NCI-H510A (cell line): ENCODE results near the gene MEG3.

Source experiments
- DNase-seq: peaks from one replicate; lab custom pipeline; 2025; lab: John Stamatoyannopoulos, UW

The MEG3 gene

DNA sequence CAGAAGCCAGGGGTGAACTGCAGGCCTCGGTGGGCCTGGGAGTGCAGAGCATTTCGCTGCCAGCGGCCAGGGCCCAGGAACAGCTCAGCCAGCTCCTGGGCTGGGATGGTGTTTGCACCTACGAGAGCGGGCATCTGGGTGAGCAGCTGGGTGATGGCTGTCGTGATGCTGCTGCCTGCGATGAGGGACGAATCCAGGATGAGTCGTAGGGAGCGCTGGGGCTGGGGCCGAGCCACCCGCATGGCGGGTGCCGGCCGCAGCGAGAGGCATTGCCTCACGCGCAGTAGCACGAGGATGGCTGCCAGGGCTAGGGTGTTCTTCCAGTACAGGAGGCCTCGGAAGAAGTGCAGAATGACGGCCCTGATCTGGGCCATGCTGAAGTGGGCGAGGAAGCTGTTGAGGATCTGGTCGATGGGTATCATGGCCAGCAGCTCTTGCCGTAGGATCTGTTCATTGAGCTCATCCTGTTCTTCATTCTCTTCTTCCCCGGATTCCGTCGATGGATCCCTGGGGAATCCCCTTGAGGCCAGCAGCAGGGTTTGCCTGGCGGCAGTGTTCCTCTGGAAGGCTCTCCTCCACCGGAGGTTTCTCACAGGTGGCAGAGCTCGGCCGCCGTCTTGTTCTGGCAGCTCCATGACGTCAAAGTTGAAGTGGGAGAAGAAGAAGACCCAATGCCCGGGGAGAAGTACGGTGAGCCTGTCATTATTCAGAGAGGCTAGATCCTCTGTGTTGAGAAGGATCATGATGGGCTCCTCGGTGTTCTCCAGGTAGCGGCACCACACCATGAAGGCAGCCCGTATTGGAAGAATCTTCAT is 55.5 kb downstream of the MEG3 start:
- DNase-seq: no peak

DNA sequence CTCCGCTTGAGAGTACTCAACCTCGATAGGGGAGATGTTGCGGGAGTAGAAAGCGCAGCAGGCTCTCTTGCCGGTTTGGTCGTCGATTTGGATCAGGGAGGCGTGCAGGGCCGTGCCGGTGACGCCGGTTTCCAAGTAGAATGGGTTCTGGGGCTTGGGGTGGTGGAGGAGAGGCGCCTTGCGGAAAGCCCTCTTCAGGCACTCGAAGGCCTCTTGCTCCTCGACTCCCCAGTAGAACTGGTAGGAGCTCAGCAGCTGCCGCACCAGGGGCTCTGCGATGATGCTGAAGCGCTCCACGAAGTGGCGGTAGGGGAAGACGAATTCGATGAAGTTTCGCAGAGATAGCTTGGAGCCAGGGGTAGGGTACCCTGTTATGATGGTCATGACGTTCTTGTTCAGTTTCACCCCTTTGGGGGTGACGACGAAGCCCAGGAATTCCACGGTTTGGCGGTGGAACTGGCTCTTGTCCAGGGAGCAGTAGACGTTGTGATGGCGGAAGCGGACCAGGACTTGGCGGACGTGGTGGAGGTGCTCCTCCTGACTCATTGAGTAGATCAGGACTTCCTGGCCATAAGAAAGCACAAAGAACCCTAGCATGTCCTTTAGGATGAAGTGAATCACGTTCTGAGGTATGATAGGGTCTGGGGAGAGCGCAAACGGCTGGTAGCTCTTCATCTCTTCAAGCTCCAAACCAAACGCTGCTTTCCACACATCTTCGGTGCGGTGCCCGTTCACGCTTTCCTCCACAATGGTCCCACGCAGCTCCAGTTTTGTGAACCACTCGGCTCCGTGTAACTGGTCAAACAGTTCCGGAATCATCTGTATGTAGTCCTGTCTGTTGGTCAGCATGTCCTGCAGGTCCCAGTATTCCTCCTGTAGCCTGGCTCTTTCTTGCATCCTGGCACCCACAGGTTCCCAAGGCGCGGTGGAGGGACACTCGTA is 56.4 kb downstream of the MEG3 start:
- no peak for DNase-seq

DNA sequence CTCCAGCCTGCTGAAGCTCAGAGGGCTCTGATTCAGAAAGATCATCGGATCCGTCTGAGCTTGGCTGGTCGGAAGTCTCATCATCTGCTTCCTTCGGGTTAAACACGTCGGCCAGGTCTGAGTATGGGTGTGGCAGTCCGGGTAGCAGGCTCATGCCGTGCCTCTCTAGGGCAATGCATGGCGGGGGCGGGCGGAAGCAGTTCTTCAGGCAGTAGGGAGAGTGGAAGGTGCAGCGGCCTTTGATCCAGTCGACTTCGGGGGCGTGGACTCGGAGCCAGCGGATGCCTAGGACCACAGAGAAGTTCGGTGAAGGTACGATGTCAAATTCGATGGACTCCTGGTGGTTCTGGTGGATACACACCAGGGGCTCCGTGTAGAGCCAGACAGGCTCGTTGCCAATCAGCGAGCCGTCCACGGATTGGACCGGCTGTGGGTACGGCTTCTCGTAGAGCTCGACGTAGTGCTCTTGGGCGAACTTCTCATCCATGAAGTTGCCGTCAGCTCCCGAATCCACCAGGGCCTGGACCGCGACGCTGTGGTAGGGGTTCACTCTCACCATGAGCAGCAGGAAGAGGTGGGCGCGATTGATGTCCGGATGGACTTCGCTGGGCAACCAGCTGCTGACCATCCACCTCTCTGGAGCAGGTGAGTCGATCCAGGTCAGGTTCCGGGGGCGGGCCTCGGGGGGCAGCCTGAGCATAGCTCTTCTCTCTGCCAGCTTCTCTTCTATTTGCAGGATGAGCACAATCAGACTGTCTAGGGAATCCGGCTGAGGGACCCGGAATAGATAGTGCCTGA is 57.3 kb downstream of the MEG3 start:
- DNase-seq: no peak

DNA sequence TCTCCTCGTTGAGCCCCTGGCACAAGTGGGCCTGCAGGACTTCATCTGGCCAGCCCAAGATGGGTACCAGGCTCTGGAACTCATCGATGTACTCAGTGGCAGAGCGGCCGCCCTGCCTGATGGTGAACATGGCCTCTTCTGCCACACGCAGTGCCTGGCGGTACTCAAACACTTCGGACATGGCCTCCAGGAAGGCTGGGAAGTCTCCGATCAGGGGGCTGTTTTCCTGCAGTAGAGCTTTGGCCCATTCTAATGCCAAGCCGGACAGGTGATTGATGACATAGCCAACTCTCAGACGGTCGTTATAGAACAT is 57.8 kb downstream of the MEG3 start:
- no peak for DNase-seq

DNA sequence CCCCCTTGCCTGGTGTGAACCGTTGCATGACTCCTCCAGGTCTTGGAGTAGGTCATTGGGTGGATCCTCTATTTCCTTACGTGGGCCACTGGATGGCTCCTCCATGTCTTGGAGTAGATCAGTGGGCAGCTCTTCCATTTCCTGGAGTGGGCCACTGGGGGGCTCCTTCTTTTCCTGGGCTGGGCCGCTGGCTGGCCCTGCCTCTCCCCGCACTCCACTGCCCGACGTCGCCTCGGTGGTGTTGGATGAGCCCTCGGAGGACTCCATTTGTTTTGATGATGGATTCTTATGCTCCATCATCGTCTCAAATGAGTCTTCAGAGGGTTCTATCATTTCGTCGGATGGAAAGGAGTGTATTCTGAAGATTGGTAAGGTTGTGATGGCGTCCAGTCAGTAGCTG is 58.5 kb downstream of the MEG3 start:
- no peak for DNase-seq

DNA sequence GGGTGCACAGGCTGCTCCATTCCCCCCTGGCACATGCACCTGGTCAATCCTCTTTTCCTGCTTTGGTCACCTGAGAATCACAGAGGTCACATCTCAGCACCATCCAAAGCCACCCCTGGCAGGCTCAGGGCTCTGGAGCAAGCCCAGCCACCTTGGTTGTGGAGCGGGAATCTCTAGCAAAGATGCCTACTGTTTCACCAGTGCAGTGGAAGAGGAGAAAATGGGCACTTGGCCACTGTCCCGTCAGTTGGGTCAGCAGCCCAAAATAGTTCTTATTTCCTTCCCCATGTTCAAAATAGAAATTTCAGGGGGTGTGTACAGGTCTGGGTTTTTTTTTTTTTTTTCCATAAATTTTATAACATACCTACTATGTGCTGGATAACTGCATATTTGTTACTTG is 59.3 kb downstream of the MEG3 start:
- no peak for DNase-seq

DNA sequence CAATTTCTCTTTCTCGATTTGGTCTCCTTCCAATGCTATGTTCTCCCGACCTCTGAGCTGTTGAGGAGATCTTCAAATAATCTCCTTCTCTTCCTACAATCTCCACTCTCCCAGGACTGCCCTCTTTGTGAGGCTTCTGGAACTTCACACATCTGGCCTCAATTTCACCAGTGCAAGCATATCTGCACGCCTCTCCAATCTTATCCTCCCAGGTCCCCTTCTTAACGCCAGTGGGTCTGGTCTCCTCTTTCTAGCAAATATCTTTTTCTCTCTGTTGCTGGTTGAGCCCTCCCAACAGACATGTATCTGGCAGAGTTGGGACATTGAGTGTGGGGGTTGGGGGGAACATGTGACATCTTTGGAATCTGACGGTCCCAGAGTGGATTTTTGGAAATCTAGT is 59.7 kb downstream of the MEG3 start:
- DNase-seq: no peak

DNA sequence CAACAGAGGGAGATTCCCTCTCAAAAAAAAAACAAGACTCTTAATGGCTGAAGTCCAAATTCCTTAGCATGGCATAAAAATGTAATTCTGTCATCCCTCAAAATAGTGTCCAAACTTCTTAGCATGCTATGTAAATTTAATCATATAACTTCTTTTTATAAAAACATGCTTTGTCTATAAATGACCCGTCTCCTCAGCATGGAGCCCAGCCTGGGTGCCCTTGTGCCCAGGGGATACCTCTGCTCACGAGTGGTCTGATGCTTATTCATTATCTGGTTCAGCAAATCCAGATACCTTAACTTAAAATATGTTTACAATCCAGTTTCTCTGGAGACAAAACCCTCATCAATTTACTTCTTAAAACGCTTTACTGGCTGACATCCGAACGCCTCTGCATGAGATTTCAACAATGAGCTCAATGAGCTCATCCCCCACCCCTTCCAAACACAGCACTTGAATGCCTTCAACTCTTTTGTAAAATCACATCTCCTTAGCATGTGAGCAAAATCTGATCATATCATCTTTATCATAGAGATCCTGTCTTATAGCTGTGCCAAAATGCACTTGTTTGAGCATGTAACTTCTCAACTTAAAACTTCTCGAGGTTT is 61.9 kb downstream of the MEG3 start:
- DNase-seq: no peak

DNA sequence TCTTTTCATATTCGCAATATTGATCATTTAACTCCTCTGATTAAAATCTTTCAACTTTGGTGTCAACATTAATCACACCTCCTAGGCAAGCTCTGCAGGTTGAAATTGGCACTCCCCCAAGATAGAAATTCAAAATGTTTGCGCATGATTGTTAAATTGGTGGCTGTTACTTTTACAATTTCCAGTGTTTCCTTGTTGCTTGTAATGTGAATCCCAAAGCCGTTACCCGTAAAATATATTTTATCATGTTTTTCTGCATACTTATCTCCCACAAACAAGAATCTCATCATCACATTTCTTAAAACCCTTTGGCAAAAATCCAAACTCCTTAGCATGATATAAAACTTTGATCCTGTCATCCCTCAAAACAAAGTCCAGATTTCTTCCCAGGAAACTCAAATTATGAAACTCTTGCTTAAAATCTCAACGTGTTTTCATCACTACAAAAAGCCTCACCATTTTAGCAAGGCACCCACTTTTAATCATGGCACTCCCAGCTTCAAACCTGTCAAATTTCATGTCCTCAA is 62.9 kb downstream of the MEG3 start:
- DNase-seq: no peak

DNA sequence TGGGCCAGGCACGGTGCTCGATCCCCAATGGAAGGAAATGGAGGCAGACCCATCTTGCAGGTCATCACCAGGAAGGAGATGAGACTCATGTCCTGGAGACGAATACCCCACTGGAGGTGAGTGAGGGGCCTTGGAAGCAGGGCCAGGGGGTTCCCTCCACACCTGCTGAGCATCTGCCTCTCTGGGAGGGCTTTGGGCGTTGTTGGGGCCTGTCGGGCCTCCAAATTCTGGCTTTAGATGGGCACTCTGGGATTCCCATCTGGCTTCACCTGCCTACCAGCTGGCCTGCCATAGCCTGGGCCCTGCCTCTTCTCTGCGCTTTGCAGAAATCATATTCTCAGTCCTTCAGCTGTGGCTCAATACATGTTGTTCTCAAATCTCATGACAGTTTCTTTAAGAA is 63.7 kb downstream of the MEG3 start:
- DNase-seq: no peak

DNA sequence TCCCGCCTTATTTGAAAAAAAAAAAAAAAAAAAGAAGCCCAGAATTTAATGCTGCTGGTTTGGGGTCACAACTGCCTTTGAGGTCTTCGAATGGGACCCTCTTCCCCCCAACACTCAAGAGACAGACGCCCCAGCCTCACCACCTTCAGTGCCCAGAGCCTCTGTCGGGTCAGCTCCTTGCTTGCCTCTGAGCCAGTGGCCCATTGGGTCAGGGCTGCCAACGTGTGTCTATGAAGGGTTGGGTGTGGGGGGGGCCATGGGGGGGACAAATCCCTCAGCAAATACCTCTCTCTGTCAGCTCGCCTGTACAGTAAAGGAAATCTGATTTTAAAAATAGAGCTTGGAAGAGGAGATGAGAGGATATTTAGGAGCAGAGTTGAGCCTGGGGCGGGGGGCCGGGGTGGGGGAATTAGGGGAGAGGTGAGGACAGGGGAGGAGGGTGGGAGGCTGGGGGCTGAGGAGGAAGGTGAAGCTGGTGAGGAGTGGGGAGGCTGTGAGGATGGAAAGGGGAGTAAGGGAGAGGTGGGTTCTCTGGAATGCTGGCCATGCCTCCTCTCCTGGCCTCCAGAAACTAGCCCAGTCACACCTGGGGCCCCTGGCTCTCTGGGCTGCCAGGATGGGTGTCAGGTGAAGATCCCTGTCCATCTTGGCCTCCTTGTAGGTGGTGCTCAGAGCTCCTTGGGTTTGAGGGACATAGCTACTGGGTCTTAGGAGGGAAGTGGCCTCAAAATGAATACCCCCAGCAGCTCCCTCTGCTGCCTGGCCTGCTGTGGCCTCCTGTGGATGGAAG is 64.3 kb downstream of the MEG3 start:
- no peak for DNase-seq

DNA sequence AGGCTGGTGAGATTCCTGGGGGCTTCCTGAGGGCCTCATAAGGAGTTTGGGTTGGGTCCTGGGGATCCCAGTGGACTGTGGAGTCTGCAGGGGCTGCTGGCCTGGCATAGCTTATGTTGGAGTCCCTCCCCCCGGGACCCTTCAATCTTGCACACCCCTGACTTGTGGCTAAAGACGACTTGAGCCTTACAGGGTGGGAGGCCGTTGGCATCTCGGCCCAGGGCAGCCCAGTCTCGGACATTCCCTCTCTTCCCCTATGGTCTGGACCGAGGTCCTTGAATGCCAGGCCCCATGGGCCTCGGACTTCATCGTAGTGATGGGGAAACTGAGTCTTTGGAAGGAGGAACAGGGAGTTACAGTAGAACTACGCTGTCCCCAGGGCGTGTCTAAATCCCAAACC is 65.1 kb downstream of the MEG3 start:
- no peak for DNase-seq

DNA sequence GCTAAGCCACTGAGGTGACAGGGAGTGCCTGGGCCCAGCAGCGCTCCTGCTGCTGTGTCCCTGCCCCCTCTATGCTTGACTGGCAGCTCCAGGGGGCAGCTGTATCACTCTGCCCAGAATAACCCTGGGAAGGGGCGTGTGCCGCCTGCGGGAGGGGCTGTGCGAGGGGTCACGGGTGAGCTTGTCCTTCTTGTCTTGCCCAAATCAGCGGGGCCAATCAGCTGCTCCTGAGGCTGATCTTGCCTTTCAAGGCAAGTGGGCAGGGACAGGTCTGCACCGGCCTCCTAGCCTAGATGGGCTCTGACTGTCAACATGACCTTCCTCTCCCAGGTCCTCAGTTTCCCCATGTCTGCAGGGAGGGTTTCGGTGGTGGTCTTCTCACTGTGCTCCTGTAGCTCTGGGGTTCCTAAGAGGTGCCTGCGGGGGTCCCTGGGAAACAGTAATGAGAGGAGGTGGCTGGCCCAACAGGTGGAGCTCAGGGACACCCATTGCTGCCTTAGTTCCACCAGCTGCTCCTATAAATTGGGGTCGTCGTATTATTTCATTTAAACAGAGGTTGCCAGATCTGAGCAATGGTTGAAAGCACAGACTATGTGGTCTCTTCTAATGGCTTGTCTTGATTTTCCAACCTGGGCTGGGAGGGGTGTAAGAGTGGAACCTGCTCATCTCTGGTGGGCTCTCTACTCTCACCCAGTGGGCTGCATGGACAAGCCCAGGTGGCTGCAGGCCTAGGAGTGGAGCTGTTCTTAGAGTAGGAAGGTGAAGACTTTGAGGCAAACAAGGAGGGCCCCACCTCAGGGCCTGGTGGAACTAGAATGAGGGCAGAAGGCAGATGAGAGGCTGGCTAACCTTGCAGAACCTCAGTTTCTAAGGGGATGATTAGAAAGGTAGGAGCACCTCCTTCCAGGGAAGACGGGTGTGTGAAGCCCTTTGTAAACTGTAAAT is 65.9 kb downstream of the MEG3 start:
- DNase-seq: no peak

DNA sequence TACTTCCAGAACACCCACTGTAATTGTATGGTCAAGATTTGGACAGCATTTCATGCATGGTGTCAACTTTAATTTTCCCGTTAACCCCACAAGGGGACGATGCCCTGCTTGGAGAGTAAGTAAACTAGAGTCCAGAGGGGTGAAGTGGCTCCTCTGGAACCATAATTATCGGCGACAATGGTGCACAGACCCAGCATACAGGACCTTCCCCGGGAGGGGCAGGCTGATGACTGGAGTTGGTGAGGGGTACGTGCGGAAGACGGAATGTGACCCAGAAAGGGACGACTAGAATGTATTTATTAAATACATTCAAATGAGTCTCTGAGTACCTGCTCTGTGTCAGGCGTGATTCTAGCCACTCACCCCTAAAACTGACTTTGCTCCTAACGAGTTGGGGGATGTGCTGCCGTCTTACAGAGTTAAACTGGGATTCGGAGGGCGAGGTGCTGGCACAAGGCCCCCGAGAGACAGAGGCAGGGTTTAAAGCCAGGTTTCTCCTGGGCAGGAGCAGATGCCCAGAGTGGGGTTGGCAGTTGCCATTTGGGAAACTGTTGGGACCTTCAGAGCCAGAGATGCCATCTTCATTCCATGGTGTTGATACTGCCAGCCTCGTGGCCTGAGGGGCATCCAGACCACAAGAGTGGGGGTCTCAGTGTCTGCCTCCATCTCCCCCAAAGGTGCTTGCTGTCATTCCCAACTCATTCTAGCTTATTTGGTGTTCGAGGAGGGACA is 66.7 kb downstream of the MEG3 start:
- no peak for DNase-seq

DNA sequence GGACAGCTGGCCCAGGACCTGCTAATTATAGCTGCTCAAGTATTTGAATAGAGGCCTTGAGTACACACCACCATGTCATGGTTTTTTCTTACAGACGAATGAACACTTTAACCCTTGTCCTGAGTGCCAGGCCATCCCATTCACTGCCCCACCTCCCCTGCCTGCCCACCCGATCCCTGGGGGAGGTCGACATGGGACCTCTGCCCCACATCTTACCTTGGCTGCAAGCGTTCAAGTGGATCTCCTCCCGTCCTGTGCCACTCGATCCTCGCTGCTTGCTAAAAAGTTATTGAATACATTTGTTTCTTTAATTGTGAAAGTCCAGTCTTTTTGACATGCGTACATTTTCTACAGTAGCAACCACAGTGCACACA is 67.3 kb downstream of the MEG3 start:
- peak; percentile 51 for DNase-seq

DNA sequence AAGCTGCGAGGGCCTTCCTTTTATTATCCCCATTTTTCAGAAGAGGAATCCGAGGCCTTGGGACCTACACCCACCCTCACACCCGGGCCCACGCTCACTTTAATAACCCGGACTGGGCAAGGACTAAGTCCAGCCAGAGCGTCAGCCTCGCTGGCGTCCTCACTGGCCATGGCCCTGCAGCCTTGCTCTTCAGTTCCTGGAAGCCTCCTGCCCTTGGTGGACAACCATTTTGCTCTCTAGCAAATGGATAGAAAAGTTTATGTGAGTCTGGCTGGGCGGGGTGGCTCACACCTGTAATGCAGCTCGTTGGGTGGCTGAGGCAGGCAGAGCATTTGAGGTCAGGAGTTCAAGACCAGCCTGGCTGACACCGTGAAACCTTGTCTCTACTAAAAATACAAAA is 67.8 kb downstream of the MEG3 start:
- DNase-seq: no peak

DNA sequence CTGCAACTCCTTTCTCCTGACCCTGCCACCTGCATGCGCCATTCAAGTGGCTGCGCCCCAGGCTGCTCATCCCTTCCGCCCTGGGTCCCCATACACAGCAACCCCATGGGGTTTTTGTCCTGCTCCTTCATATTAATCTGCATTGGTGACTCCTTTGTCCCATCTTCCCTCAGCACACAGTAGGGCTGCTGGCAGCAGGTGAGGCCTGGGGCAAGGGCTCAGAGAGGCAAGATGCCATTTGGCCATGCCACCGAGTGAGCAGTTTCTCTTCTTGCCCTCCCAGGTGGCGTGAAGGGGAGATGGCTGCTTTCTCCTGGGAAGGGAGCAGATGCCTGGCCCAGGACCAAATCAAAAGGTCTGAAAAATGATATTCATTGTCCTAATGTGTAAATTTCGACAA is 68.5 kb downstream of the MEG3 start:
- no peak for DNase-seq

DNA sequence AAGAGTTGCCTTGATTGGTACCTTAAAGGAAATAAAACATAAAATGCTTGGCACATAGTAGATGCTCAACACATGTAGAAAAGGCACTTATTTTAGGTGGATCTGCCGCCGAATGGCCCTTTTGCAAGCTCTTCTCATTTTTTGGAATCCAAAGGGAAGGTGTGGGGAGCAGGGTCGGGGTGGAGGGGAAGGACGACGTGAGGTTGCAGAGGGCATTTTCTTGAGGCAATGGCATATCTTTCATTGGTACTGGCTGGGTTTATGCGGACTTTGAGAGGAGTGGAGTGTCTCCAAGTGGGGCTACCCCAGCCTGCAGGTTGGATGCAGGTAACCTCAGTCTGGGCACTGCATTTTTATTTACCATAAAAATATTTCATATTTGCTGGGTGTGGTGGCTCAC is 69.5 kb downstream of the MEG3 start:
- DNase-seq: no peak

DNA sequence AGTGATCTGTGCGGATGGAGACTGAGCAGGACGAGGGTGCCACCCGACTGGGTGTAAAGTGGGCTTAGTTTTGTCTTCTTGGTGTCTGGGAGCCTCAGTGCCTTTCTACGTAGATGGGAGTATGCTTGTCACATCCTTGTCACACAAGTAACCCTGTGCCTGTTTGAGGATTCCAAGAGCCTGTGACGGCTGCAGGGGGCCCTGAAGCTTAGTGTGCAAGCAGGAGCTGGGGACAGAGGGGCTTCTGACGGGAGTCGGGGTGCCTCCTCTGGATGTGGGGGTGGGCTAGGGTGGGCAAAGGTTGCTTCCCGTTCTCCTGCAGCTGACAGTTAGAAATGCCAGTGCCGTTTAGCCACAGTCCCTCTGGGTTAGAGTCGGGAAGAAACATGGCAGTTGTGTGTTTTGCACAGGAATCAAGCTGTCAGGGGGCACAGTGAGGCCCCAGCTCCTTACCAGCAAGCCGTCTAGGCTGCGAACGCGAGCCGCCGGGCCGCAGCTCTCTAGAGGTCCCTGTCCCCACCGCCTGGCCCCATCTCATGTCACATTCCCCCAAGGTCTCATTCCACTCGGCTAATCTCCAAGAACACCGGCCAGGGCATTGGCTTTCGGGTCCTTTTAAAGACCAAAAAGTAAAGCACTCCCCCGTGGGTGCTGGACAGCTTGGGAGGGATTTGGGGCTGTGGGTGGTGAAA is 70.6 kb downstream of the MEG3 start:
- DNase-seq: no peak
